Esophagus squamous epithelium (tissue), 5 donors: Measurements from ENCODE around the gene CABP2. TPM values are rescaled to one million over a fixed set of nuclear protein-coding genes. Genes with fewer than 3 reads are reported as not detected.

Source experiments
- DNase-seq: peaks from one replicate; lab custom pipeline; 2025; lab: John Stamatoyannopoulos, UW
- H3K27ac ChIP-seq, 4 donors: fragments of 200-600 bp; sonication (generic); one replicate each; pipeline ENCODE4 v1.5.1; 2016 to 2019; ENCODE audit warnings: mild to moderate bottlenecking in 1 of 4
- H3K27me3 ChIP-seq, 4 donors: fragments of 200-600 bp; sonication (generic); 1 replicate in 3 of 4; 2 replicates in 1 of 4; pipeline versions ENCODE4 v1.5.1 to v1.6.0; 2017 to 2021; ENCODE audit warnings: antibody characterized with exemption in 1 of 4
- H3K36me3 ChIP-seq, 3 donors: fragments of 200-600 bp; sonication (generic); one replicate each; pipeline ENCODE4 v1.5.1; 2016 to 2019
- H3K4me1 ChIP-seq, 3 donors: fragments of 200-600 bp; sonication (generic); one replicate each; pipeline ENCODE4 v1.5.1; 2017 to 2019
- H3K4me3 ChIP-seq, 4 donors: fragments of 200-600 bp; sonication (generic); 1 replicate in 3 of 4; 2 replicates in 1 of 4; pipeline ENCODE4 v1.5.1; 2016 to 2019; ENCODE audit warnings: mild to moderate bottlenecking in 2 of 4, moderate library complexity in 1 of 4
- H3K9me3 ChIP-seq, 3 donors: fragments of 200-600 bp; sonication (generic); one replicate each; pipeline ENCODE4 v1.5.1; 2016 to 2019
- CTCF ChIP-seq, 6 experiments: fragments of 450-650 bp in 4 of 6; fragments of 200-600 bp in 2 of 6; sonication (generic) in 2 of 6; IDR thresholded peaks; one replicate each; pipeline ENCODE4 v1.5.1; 2016 to 2019; ENCODE audit warnings: antibody characterized with exemption in 6 of 6, mild to moderate bottlenecking in 4 of 6, moderate library complexity in 4 of 6
- POLR2A ChIP-seq, 4 donors: fragments of 450-650 bp; IDR thresholded peaks; one replicate each; pipeline ENCODE4 v1.6.1; 2017; ENCODE audit warnings: antibody characterized with exemption in 4 of 4, mild to moderate bottlenecking in 4 of 4, moderate library complexity in 3 of 4
- WGBS, 2 donors: methylation state at CpG; one replicate each; pipeline ENCODE4 v1.1.5; 2018; 5-methylcytosine and 5-hydroxymethylcytosine counted together
- intact Hi-C: fragments of 100-400 bp; cut with DNase I; formaldehyde crosslinking; loops from one replicate; pipeline ENCODE4 v1.15.0; 2022
- small RNA-seq, 4 donors: library from RNA; depleted of rRNA; stranded (forward); fragments of <200 nt; gene quantifications; one replicate each; pipeline ENCODE3, GENCODE V24; 2016
- total RNA-seq, 4 donors: library from RNA; depleted of rRNA; stranded (reverse); fragments of >200 nt; gene quantifications; one replicate each; pipeline ENCODE4 v1.1.0, GENCODE V29; 2016
- donor health status: DM: yes; HTN: yes; CAD: no.

CABP2 gene
- total RNA-seq, 4 donors from 2014 or later, result not detected

DNA sequence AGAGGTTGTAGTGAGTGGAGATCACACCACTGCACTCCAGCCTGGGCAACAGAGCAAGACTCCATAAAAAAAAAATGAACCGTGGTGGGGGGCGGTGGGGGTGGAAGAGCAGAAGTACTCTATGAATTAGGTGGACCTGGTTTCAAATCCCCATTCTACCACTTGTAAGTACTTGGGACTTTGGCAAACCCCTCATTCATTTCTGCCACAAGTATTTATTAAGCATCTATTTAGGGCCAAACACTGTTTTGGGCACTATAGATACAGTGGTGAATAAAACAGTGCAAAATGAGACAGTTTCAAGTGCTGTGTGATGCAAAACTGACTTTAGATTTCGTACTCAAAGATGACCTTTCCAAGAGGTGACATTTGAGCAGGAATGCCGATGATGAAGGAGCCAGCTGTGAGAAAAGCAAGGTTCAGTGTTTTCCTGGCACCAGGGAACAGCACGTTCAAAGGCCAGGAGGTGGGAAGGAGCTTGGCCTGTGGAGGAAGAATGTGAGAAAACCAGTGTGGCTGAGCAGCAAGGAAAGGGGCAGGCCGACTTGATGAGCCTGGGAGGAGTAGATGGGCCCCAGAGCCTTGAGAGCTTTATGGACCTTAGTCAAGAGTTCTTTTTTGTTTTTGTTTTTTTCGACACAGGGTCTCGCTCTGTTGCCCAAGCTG, 52.8 kb downstream of the CABP2 start:
- no peak for DNase-seq
- intact Hi-C loops, result no loop called here
- no peaks in the 10 kb centered on the region for H3K9me3 ChIP-seq
- no peak overlapping the region for H3K4me3 ChIP-seq
- H3K27ac ChIP-seq, result no peak overlapping the region
- H3K36me3 ChIP-seq, result peaks cover 0 to 21% (median 0%) of the 10 kb centered on the region in 3 donors
- no peak for TF ChIP-seq POLR2A (IDR thresholded peaks at IDR 0.05)
- TF ChIP-seq CTCF (IDR thresholded peaks at IDR 0.05), result no peak
- H3K27me3 ChIP-seq, result no peaks in the 10 kb centered on the region
- 80 to 87% methylated on average over 8 of the region's 8 CpGs for WGBS, 2 donors
- peaks cover 20 to 54% (median 24%) of the 10 kb centered on the region in 3 donors for H3K4me1 ChIP-seq

GRCh38 chr11:67469508-67469811, 53.8 kb downstream of the CABP2 start:
- no peaks in the 10 kb centered on the region for H3K27me3 ChIP-seq
- H3K9me3 ChIP-seq, result no peaks in the 10 kb centered on the region
- intact Hi-C loops, result no loop called here
- H3K4me3 ChIP-seq, result peak overlapping the region; percentile 84 to 94 (median 86)
- DNase-seq, result no peak
- H3K27ac ChIP-seq, result peak overlapping the region; percentile 94 to 97 (median 96)
- peaks cover 0 to 21% (median 0%) of the 10 kb centered on the region in 3 donors for H3K36me3 ChIP-seq
- peaks cover 28 to 60% (median 31%) of the 10 kb centered on the region in 3 donors for H3K4me1 ChIP-seq
- TF ChIP-seq POLR2A (IDR thresholded peaks at IDR 0.05) (no peak), CTCF (IDR thresholded peaks at IDR 0.05) (peak in 1 of 6 experiments; percentile 2)
- WGBS, 2 donors, result 0 to 7% methylated on average over 6 to 7 of the region's 9 CpGs

Small RNAs within 50 kb of the gene (small RNA-seq; reads per million reads assigned to genes)
- gene MIR6752, result 0 to 0.60 (median 0.08) reads per million in 4 donors

Other genes starting within 250 kb of the CABP2 start
- 10 to 100 TPM; 27.4 to 50.6 (median 41.6) TPM for gene ANKRD13D, start 234.1 kb downstream of the CABP2 start, total RNA-seq
- gene SSH3, start 219.9 kb downstream of the CABP2 start, total RNA-seq, result 10 to 100 TPM; 51.4 to 78.4 (median 64.8) TPM
- gene POLD4, start 169.9 kb downstream of the CABP2 start, total RNA-seq, result 100 to 1,000 TPM in 1 of 4 donors, 10 to 100 TPM in 3; 62.6 to 113 (median 74.7) TPM
- 1 to 10 TPM; 2.3 to 6.8 (median 2.7) TPM for gene CLCF1, start 149.8 kb downstream of the CABP2 start, total RNA-seq
- 10 to 100 TPM; 10.6 to 18.3 (median 12.7) TPM for gene RAD9A, start 131.5 kb downstream of the CABP2 start, total RNA-seq
- 100 to 1,000 TPM; 146 to 202 (median 185) TPM for gene PPP1CA, start 121.6 kb downstream of the CABP2 start, total RNA-seq
- 1 to 10 TPM; 1.7 to 7.2 (median 3.5) TPM for gene TBC1D10C, start 119.4 kb downstream of the CABP2 start, total RNA-seq
- under 1 TPM; 0.09 to 0.76 (median 0.25) TPM for gene CARNS1, start 107.8 kb downstream of the CABP2 start, total RNA-seq
- gene RPS6KB2, start 95.0 kb downstream of the CABP2 start, total RNA-seq, result 100 to 1,000 TPM in 3 of 4 donors, 10 to 100 TPM in 1; 67.5 to 121 (median 113) TPM
- 10 to 100 TPM in 1 of 4 donors, 1 to 10 TPM in 3; 5.9 to 14.1 (median 6.8) TPM for gene PTPRCAP, start 85.8 kb downstream of the CABP2 start, total RNA-seq
- gene CORO1B, start 80.0 kb downstream of the CABP2 start, total RNA-seq, result 100 to 1,000 TPM in 1 of 4 donors, 10 to 100 TPM in 3; 52.2 to 122 (median 57.6) TPM
- not detected for gene GPR152, start 70.7 kb downstream of the CABP2 start, total RNA-seq
- gene CABP4, start 68.1 kb downstream of the CABP2 start, total RNA-seq, result under 1 TPM in 1 of 4 donors, not detected in 3; 0.38 TPM
- gene TMEM134, start 54.2 kb downstream of the CABP2 start, total RNA-seq, result 100 to 1,000 TPM; 109 to 205 (median 145) TPM
- 10 to 100 TPM; 16.8 to 63.3 (median 28.3) TPM for gene AIP, start 40.4 kb downstream of the CABP2 start, total RNA-seq
- 10 to 100 TPM; 24.5 to 35.9 (median 28.7) TPM for gene PITPNM1, start 18.1 kb downstream of the CABP2 start, total RNA-seq
- gene CDK2AP2, start 15.3 kb downstream of the CABP2 start, total RNA-seq, result 10 to 100 TPM; 32.0 to 55.2 (median 38.1) TPM
- 1,000 to 10,000 TPM; 2,883 to 4,990 (median 3,239) TPM for gene GSTP1, start 60.4 kb upstream of the CABP2 start, total RNA-seq
- 100 to 1,000 TPM; 206 to 260 (median 254) TPM for gene NDUFV1, start 83.5 kb upstream of the CABP2 start, total RNA-seq
- gene NUDT8, start 106.5 kb upstream of the CABP2 start, total RNA-seq, result 10 to 100 TPM; 37.5 to 68.0 (median 47.0) TPM
- gene TBX10, start 116.3 kb upstream of the CABP2 start, total RNA-seq, result not detected
- gene ACY3, start 127.3 kb upstream of the CABP2 start, total RNA-seq, result under 1 TPM in 1 of 4 donors, not detected in 3; 0.44 TPM
- gene ALDH3B2, start 151.2 kb upstream of the CABP2 start, total RNA-seq, result 100 to 1,000 TPM in 3 of 4 donors, 10 to 100 TPM in 1; 62.6 to 181 (median 120) TPM